HG02885 (cell line): ENCODE results near the gene ANP32B.
"Not testable (repeated sequence)": the region's sequence is repeated elsewhere in the genome, so short reads cannot be mapped to it uniquely, and the experiment has no call there.

Source experiments
- ATAC-seq: cut with Tn5 transposase; IDR thresholded peaks from one replicate; pipeline ENCODE4 v1.9.1; 2021; ENCODE audit warnings: mild to moderate bottlenecking; ENCODE audit not compliant: unreplicated experiment, poor library complexity

The ANP32B gene

GRCh38 chr9:97982683-97983588 lies at the start of gene ANP32B:
Gene ANP32B (plus strand): TSS chr9:97983341. CDS start chr9:97983556, 215 bp downstream.
- ATAC-seq: peak; percentile 73

- no peak for ATAC-seq
Observed at GRCh38 chr9:97934321-97935115, 48.6 kb upstream of the ANP32B start.

- ATAC-seq: no peak
Observed at GRCh38 chr9:97935276-97935675, 47.9 kb upstream of the ANP32B start.

GRCh38 chr9:97936998-97937397 lies 46.1 kb upstream of the ANP32B start:
- ATAC-seq: no peak

- ATAC-seq: no peak
Observed at GRCh38 chr9:97938081-97938644, 45.0 kb upstream of the ANP32B start, which contains the start of gene HEMGN. Gene HEMGN (minus strand): TSS chr9:97938172. CDS start chr9:97938136, 36 bp downstream.

GRCh38 chr9:97940233-97940632 lies 42.9 kb upstream of the ANP32B start:
- ATAC-seq: no peak

- no peak for ATAC-seq
Observed at GRCh38 chr9:97940741-97941140, 42.4 kb upstream of the ANP32B start.

GRCh38 chr9:97941323-97941722 lies 41.8 kb upstream of the ANP32B start:
- ATAC-seq: no peak

GRCh38 chr9:97943308-97943855 lies 39.8 kb upstream of the ANP32B start:
- ATAC-seq: no peak

GRCh38 chr9:97944612-97945011 lies 38.5 kb upstream of the ANP32B start:
- ATAC-seq: no peak

- not testable (repeated sequence) for ATAC-seq
Observed at GRCh38 chr9:97945470-97945869, 37.7 kb upstream of the ANP32B start.

GRCh38 chr9:97947094-97947493 lies 36.0 kb upstream of the ANP32B start:
- not testable (repeated sequence) for ATAC-seq

- not testable (repeated sequence) for ATAC-seq
Observed at GRCh38 chr9:97950873-97951272, 32.3 kb upstream of the ANP32B start.

GRCh38 chr9:97954550-97954989 lies 28.6 kb upstream of the ANP32B start:
- ATAC-seq: peak; percentile 66

GRCh38 chr9:97956331-97956730 lies 26.8 kb upstream of the ANP32B start:
- ATAC-seq: no peak

- no peak for ATAC-seq
Observed at GRCh38 chr9:97958812-97959511, 24.2 kb upstream of the ANP32B start.

GRCh38 chr9:97959585-97959984 lies 23.6 kb upstream of the ANP32B start:
- no peak for ATAC-seq

GRCh38 chr9:97960678-97961328 lies 22.3 kb upstream of the ANP32B start:
- ATAC-seq: not testable (repeated sequence)

GRCh38 chr9:97961361-97961760 lies 21.8 kb upstream of the ANP32B start:
- no peak for ATAC-seq
